ENCODE measurements around the gene HDC.

The HDC gene

DNA sequence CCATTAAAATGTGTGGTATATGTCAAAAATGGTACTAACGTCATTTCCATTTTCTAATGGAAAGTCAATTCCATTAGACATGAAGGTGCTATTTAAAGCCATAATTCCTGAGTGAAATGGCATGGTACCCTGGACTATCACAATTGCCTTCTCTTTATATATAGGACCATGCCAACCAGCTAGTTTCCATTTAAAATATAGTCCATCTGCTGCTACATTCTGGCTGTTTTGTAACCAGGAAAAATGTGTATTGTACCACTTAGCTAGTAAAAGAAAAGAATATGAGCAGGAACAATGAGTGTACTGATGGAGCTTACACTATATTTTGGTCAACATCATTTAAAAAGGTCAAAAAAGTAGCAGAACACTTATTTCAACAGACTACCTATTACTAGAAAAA lies 30.4 kb upstream of the HDC start:
- no peak overlapping the region for H3K4me3 ChIP-seq (ENCODE audit: control insufficient read depth, low read depth, low read length)
- DNase-seq (ENCODE audit: low read depth): no peak
- TF ChIP-seq, protein P1, sequence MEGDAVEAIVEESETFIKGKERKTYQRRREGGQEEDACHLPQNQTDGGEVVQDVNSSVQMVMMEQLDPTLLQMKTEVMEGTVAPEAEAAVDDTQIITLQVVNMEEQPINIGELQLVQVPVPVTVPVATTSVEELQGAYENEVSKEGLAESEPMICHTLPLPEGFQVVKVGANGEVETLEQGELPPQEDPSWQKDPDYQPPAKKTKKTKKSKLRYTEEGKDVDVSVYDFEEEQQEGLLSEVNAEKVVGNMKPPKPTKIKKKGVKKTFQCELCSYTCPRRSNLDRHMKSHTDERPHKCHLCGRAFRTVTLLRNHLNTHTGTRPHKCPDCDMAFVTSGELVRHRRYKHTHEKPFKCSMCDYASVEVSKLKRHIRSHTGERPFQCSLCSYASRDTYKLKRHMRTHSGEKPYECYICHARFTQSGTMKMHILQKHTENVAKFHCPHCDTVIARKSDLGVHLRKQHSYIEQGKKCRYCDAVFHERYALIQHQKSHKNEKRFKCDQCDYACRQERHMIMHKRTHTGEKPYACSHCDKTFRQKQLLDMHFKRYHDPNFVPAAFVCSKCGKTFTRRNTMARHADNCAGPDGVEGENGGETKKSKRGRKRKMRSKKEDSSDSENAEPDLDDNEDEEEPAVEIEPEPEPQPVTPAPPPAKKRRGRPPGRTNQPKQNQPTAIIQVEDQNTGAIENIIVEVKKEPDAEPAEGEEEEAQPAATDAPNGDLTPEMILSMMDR (IDR thresholded peaks at IDR 0.05; ENCODE audit: control insufficient read depth, insufficient read depth, low read depth, low read length, missing control alignments): no peak

- no peak for DNase-seq (ENCODE audit: low read depth)
- TF ChIP-seq, protein P1 (IDR thresholded peaks at IDR 0.05; ENCODE audit: control insufficient read depth, insufficient read depth, low read depth, low read length, missing control alignments): no peak
- no peak overlapping the region for H3K4me3 ChIP-seq (ENCODE audit: control insufficient read depth, low read depth, low read length)
Measured at GRCh38 chr15:50289749-50290148, 24.2 kb upstream of the HDC start.

DNA sequence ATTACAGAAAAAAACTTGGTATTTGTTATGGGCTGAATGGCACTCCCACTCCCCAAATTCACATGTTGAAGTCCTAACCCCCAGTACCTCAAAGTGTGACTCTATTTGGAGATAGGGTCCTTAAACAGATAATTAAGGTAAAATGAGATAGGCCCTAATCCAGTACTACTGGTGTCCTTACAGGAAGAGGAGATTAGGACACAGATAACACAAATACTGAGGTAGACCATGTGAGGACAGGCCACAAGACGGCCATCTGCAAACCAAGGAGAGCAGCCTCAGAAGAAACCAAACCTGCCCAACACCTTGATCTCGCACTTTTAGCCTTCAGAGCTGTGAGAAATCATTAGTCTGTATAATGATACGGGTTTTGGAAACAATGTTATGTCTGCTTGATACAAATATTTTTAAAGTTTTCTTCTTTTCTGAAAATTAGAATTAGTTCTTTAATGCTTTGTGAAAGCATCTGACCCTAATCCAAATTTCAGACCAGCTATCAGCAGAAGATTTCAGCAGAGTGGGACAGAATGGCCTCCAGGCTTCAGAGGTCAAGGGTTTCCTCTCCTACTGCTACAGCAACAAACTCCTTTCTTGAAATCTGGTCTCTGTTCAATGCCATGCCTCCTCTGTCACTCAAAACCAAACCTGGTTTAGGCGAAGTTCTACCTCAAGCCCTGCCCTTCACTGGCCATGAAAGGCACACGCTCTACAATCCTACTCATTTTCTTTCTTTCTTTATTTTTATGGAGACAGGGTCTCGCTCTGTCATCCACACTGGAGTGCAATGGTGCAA lies 22.0 kb upstream of the HDC start:
- DNase-seq (ENCODE audit: low read depth): no peak
- H3K4me3 ChIP-seq (ENCODE audit: control insufficient read depth, low read depth, low read length): no peak overlapping the region
- TF ChIP-seq, protein P1 (IDR thresholded peaks at IDR 0.05; ENCODE audit: control insufficient read depth, insufficient read depth, low read depth, low read length, missing control alignments): no peak

GRCh38 chr15:50281427-50281826 lies 15.9 kb upstream of the HDC start:
- no peak overlapping the region for H3K4me3 ChIP-seq (ENCODE audit: control insufficient read depth, low read depth, low read length)
- TF ChIP-seq, protein P1 (IDR thresholded peaks at IDR 0.05; ENCODE audit: control insufficient read depth, insufficient read depth, low read depth, low read length, missing control alignments): no peak
- DNase-seq (ENCODE audit: low read depth): no peak

GRCh38 chr15:50280271-50280670 lies 14.7 kb upstream of the HDC start:
- TF ChIP-seq, protein P1 (IDR thresholded peaks at IDR 0.05; ENCODE audit: control insufficient read depth, insufficient read depth, low read depth, low read length, missing control alignments): no peak
- DNase-seq (ENCODE audit: low read depth): no peak
- H3K4me3 ChIP-seq (ENCODE audit: control insufficient read depth, low read depth, low read length): no peak overlapping the region

GRCh38 chr15:50278496-50278895 lies 13.0 kb upstream of the HDC start:
- DNase-seq (ENCODE audit: low read depth): no peak
- H3K4me3 ChIP-seq (ENCODE audit: control insufficient read depth, low read depth, low read length): no peak overlapping the region
- TF ChIP-seq, protein P1 (IDR thresholded peaks at IDR 0.05; ENCODE audit: control insufficient read depth, insufficient read depth, low read depth, low read length, missing control alignments): no peak
